GM12891 (cell line): ENCODE data around the gene MAN1A1.

Experiments
- PAX5 ChIP-seq: IDR thresholded peaks from 2 replicates; pipeline ENCODE4 v1.6.1; 2011; ENCODE audit warnings: low read length, moderate library complexity, mild to moderate bottlenecking; ENCODE audit not compliant: insufficient read depth, severe bottlenecking
- POLR2A ChIP-seq: IDR thresholded peaks from 2 replicates; pipeline ENCODE4 v1.6.1; 2011; ENCODE audit warnings: low read depth, low read length, control low read depth
- POLR2AphosphoS5 ChIP-seq: IDR thresholded peaks from 2 replicates; pipeline ENCODE4 v1.6.1; 2011; ENCODE audit warnings: low read depth, low read length, control low read depth
- SPI1 ChIP-seq: IDR thresholded peaks from 2 replicates; pipeline ENCODE4 v1.6.1; 2011; ENCODE audit warnings: low read depth, low read length, control low read depth
- TAF1 ChIP-seq: IDR thresholded peaks from 2 replicates; pipeline ENCODE4 v1.6.1; 2011; ENCODE audit warnings: low read depth, low read length, control low read depth

DNA sequence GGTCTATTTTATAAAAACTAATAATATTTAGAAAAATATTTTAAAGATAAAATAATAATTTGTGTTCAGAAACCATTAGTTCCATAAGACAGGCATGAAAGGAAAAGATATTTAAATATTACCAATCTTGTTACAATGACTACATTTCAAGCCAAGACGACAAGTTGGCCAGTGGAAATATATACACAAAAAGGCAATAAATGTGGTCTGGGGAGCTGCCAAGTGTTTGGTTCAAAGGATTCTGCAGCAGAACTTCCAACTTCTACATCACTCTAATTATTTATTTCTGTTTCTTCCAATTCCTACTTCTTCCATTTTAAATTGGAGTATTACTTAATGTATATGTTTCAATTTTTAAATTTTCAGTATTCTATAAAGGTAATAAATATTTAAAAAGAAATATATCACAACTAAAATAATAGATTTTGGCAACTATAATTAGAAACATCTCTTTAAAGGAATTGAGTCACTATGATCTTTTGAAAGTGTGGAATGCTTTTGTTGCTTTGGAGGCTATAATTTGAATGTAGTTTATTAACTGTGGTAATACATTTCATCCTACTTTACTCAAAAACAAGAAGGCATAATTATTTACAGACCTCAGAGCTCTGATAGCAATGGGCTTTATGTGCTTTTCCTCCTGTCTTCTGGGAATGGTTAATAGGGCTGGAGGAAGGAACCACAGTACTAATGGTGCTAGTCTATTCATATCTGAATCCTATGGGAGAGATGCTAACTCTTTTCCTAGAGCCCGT is 141.4 kb downstream of the MAN1A1 start:
- TF ChIP-seq TAF1: no peak
- TF ChIP-seq SPI1: no peak
- TF ChIP-seq POLR2AphosphoS5: no peak
- no peak for TF ChIP-seq POLR2A
- TF ChIP-seq PAX5: no peak
